Measurements from ENCODE around the gene ARHGAP4. TPM values are rescaled to one million over a fixed set of nuclear protein-coding genes. Genes with fewer than 3 reads are reported as not detected.

ARHGAP4 gene
- total and polyA plus RNA-seq, 8 donors, result 21.9 to 96.2 (median 26.3) TPM

DNA sequence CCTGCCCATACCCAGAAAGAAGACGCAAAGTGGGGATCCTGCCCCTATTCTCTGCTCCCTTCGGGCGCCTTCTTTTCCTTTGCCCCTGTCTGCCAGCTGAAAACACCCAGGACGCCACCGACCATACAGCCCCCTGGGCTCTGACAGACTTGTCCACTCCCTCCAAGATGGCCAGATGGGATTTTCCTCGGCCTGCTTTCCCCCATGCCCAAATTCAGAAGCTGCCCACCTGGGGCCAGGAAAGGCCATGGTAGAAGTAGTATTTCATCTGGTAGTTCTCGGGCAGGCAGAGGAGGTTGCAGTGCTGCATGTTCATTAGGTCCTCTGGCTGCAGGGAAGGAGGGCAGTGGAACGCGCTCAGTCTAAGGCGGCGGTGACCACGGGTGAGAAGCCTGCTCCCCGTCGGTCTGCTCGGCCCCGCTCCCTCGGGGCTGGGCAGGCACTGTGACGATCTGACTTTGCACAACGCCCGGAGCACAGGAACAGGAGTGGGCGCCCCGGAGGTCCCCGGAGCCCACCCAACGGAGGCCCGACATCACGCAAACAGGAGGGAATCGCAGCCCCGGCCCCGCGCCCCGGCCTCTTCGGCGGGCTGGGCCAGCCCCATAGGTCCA is 8.2 kb upstream of the ARHGAP4 start:
- peak overlapping the region in 1 of 2 donors; percentile 67 for H3K27ac ChIP-seq
- H3K27me3 ChIP-seq, result no peaks in the 10 kb centered on the region
- peaks cover 0 to 35% of the 10 kb centered on the region in 2 donors for H3K36me3 ChIP-seq
- ATAC-seq (peak; percentile 13), DNase-seq (no peak)
- peak overlapping the region; percentile 53 to 65 for H3K4me3 ChIP-seq
- TF ChIP-seq, protein P1, sequence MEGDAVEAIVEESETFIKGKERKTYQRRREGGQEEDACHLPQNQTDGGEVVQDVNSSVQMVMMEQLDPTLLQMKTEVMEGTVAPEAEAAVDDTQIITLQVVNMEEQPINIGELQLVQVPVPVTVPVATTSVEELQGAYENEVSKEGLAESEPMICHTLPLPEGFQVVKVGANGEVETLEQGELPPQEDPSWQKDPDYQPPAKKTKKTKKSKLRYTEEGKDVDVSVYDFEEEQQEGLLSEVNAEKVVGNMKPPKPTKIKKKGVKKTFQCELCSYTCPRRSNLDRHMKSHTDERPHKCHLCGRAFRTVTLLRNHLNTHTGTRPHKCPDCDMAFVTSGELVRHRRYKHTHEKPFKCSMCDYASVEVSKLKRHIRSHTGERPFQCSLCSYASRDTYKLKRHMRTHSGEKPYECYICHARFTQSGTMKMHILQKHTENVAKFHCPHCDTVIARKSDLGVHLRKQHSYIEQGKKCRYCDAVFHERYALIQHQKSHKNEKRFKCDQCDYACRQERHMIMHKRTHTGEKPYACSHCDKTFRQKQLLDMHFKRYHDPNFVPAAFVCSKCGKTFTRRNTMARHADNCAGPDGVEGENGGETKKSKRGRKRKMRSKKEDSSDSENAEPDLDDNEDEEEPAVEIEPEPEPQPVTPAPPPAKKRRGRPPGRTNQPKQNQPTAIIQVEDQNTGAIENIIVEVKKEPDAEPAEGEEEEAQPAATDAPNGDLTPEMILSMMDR (IDR thresholded peaks at IDR 0.05), result no peak
- H3K4me1 ChIP-seq, result peaks cover 11 to 28% of the 10 kb centered on the region in 2 donors
- intact Hi-C loops (cut with DNase I), result no loop called here
- no peaks in the 10 kb centered on the region for H3K9me3 ChIP-seq

DNA sequence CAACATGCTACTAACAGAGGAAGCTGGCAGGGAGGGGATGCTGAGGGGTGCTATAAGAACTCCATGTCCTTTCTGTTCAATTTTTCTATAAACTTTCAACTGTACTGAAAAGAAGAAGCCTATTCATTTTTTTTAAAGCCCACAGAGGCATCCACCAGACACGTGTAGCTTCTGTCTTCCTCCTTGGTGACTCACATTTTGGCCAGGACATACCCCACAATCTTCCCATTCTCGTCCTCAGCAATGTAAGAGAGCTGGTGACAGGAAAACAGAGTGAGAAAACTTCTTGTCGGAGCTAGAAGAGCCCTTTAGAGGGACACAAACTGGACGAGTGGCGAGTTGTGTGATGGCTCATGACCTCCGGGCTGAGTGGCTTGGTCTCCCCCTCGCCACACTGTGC is 7.7 kb upstream of the ARHGAP4 start:
- H3K4me1 ChIP-seq, result peaks cover 11 to 33% of the 10 kb centered on the region in 2 donors
- no peaks in the 10 kb centered on the region for H3K9me3 ChIP-seq
- H3K27ac ChIP-seq, result no peak overlapping the region
- H3K4me3 ChIP-seq, result peak overlapping the region; percentile 53 to 65
- DNase-seq (no peak), ATAC-seq (no peak)
- H3K36me3 ChIP-seq, result peaks cover 0 to 35% of the 10 kb centered on the region in 2 donors
- no peaks in the 10 kb centered on the region for H3K27me3 ChIP-seq
- intact Hi-C loops (cut with DNase I), result no loop called here
- TF ChIP-seq, protein P1 (IDR thresholded peaks at IDR 0.05), result no peak

DNA sequence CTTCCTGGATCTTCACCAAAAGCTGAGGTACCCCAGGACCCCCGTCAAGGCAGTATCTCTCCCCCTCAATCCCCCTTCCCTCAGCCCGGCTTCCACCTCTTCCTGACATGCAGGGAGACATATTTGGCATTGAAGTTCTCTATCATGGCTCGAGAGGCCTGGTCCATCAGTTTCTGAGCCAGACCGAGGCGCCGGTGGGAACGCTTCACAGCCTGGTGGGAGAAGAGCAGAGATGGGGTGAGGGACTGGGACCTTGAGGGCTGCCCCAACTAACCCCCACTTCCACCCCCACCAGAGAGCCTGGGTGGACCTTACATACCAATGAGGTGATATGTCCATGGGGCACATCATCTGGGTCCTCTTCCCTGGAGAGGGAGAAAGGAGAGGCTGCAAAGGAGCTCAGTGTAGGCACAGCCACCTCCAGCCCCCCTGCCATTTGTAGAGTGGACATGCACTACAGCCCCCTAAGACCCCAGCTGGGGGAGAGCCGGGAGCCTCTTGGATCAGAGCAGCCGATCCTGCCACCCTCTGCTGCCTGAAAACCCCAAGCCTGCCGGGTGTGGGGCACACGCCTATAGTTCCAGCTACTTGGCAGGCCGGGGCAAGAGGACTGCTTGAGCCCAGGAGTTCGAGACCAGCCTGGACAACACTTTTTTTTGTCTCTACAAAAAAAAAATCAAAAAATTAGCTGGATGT is 6.3 kb upstream of the ARHGAP4 start:
- TF ChIP-seq, protein P1 (IDR thresholded peaks at IDR 0.05), result no peak
- peaks cover 0 to 30% of the 10 kb centered on the region in 2 donors for H3K36me3 ChIP-seq
- no peaks in the 10 kb centered on the region for H3K9me3 ChIP-seq
- no peak overlapping the region for H3K27ac ChIP-seq
- H3K4me1 ChIP-seq, result peaks cover 11 to 36% of the 10 kb centered on the region in 2 donors
- DNase-seq (no peak), ATAC-seq (no peak)
- intact Hi-C loops (cut with DNase I), result no loop called here
- no peak overlapping the region for H3K4me3 ChIP-seq
- H3K27me3 ChIP-seq, result no peaks in the 10 kb centered on the region

DNA sequence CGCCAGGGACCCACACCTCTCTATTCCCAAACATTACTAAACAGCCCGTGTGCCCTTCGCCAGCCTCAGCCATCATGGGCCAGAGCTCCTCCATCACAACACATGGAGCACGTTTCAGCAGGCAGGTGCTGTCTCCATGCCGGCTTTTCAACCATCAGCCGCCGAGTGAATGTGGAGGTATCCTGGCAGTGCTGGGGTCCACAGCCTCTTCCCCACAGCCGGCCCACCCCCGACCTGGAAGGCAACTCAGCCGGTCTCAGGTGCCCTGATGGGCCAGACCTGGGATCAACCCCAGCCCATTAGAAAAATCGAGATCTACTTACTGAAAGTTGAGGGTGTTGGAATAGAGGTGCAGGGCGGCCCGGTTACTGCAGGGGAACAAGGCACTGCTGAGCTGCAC is 5.7 kb upstream of the ARHGAP4 start:
- H3K4me1 ChIP-seq, result peaks cover 11 to 36% of the 10 kb centered on the region in 2 donors
- H3K9me3 ChIP-seq, result no peaks in the 10 kb centered on the region
- DNase-seq (no peak), ATAC-seq (no peak)
- H3K4me3 ChIP-seq, result no peak overlapping the region
- TF ChIP-seq, protein P1 (IDR thresholded peaks at IDR 0.05), result no peak
- peaks cover 0 to 30% of the 10 kb centered on the region in 2 donors for H3K36me3 ChIP-seq
- intact Hi-C loops (cut with DNase I), result no loop called here
- H3K27ac ChIP-seq, result no peak overlapping the region
- H3K27me3 ChIP-seq, result no peaks in the 10 kb centered on the region

DNA sequence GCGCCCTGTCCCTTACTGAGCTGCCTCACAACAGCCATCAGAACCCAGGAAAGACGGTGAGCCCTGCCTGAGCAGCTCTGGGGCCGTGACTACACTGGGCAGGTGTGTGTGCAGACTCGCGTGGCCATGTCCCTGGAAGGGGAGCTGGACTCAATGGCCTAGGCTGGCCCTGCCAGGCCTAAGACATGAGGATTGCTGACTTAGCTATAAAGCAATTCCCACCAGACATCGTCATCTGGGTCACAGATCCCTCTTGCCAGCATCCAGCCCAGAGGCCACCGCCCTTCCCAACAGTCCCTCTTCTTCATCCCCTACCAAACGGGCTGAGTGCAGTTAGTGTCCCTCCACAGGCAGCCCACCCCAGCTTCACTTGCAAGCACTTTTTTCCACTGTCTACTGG is 5.1 kb upstream of the ARHGAP4 start:
- no peak for ATAC-seq
- intact Hi-C loops (cut with DNase I), result no loop called here
- TF ChIP-seq, protein P1 (IDR thresholded peaks at IDR 0.05), result no peak

More for the DNA sequence above, 5.1 kb upstream of the ARHGAP4 start:
- Histone ChIP-seq H3K9me3 (no peaks in the 10 kb centered on the region), H3K4me1 (peaks cover 11 to 36% of the 10 kb centered on the region in 2 donors), H3K4me3 (no peak overlapping the region), H3K27ac (no peak overlapping the region), H3K36me3 (peaks cover 0 to 30% of the 10 kb centered on the region in 2 donors), H3K27me3 (no peaks in the 10 kb centered on the region)
- no peak for DNase-seq

Measured in left lung (tissue), 10 donors.